ENCODE results near the gene CCNE1. TPM values are rescaled to one million over a fixed set of nuclear protein-coding genes. Genes with fewer than 3 reads are reported as not detected.
"Not testable (repeated sequence)": the region's sequence is repeated elsewhere in the genome, so short reads cannot be mapped to it uniquely, and the experiment has no call there.

Gene CCNE1
- total RNA-seq, 2 experiments from 2014 or later = 24.5 to 25.7 TPM

DNA sequence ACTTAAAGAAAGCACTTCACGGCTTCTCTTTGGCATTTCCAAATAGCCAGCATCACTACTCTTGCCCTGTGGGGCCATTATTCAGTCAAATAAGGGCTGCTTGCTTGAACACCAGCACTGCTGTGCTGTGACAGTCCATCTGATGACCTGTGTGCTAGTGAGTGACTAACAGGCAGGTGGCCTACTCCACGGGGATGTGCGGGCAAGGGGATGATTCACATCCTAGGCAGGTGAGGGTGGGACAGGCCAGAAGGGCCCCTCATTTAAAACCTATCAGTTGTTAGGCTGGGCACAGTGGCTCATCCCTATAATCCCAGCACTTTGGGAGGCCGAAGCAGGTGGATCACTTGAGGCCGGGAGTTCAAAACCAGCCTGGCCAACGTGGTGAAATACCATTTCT is 8.2 kb downstream of the CCNE1 start:
- no peak for DNase-seq
- intact Hi-C loops (cut with micrococcal nuclease) = no loop called here
- H3K27ac Mint-ChIP-seq = no peak overlapping the region
- H3K36me3 Mint-ChIP-seq (ENCODE audit: low read depth) = peaks cover 46% of the 10 kb centered on the region
- ChIA-PET POLR2A (interaction anchor here (1.0 kb wide), 1 partner anchor 16 kb away, joined by 5 read pairs; no protein-coding TSS in a partner anchor), CTCF (interaction anchor here (1.0 kb wide), 1 partner anchor 12 kb away, joined by 3 read pairs; no protein-coding TSS in a partner anchor)
- no peak for ATAC-seq
- TF ChIP-seq, protein P1, sequence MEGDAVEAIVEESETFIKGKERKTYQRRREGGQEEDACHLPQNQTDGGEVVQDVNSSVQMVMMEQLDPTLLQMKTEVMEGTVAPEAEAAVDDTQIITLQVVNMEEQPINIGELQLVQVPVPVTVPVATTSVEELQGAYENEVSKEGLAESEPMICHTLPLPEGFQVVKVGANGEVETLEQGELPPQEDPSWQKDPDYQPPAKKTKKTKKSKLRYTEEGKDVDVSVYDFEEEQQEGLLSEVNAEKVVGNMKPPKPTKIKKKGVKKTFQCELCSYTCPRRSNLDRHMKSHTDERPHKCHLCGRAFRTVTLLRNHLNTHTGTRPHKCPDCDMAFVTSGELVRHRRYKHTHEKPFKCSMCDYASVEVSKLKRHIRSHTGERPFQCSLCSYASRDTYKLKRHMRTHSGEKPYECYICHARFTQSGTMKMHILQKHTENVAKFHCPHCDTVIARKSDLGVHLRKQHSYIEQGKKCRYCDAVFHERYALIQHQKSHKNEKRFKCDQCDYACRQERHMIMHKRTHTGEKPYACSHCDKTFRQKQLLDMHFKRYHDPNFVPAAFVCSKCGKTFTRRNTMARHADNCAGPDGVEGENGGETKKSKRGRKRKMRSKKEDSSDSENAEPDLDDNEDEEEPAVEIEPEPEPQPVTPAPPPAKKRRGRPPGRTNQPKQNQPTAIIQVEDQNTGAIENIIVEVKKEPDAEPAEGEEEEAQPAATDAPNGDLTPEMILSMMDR (IDR thresholded peaks at IDR 0.05) = no peak
- H3K4me3 Mint-ChIP-seq = no peak overlapping the region
- peaks cover 8% of the 10 kb centered on the region for H3K4me1 Mint-ChIP-seq (ENCODE audit: low read depth)
- no peaks in the 10 kb centered on the region for H3K27me3 Mint-ChIP-seq
- no peaks in the 10 kb centered on the region for H3K9me3 Mint-ChIP-seq

DNA sequence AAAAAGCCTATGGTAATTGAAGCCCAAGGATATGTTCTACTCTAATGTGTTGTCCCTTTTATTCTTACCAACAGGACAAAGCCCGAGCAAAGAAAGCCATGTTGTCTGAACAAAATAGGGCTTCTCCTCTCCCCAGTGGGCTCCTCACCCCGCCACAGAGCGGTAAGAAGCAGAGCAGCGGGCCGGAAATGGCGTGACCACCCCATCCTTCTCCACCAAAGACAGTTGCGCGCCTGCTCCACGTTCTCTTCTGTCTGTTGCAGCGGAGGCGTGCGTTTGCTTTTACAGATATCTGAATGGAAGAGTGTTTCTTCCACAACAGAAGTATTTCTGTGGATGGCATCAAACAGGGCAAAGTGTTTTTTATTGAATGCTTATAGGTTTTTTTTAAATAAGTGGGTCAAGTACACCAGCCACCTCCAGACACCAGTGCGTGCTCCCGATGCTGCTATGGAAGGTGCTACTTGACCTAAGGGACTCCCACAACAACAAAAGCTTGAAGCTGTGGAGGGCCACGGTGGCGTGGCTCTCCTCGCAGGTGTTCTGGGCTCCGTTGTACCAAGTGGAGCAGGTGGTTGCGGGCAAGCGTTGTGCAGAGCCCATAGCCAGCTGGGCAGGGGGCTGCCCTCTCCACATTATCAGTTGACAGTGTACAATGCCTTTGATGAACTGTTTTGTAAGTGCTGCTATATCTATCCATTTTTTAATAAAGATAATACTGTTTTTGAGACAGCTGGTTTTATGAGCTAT is 12.0 kb downstream of the CCNE1 start:
- intact Hi-C loops (cut with micrococcal nuclease) = no loop called here
- ChIA-PET POLR2A (interaction anchor here (1.5 to 1.8 kb wide), 2 partner anchors 8 to 10 kb away, joined by 3 to 5 read pairs; no protein-coding TSS in a partner anchor), CTCF (no interaction called here)
- Mint-ChIP-seq H3K27ac (no peak overlapping the region), H3K27me3 (no peaks in the 10 kb centered on the region), H3K36me3 (ENCODE audit: low read depth) (peaks cover 37% of the 10 kb centered on the region), H3K9me3 (no peaks in the 10 kb centered on the region), H3K4me3 (no peak overlapping the region), H3K4me1 (ENCODE audit: low read depth) (peaks cover 4% of the 10 kb centered on the region)
- ATAC-seq = no peak
- DNase-seq = no peak
- TF ChIP-seq, protein P1 (IDR thresholded peaks at IDR 0.05) = no peak

DNA sequence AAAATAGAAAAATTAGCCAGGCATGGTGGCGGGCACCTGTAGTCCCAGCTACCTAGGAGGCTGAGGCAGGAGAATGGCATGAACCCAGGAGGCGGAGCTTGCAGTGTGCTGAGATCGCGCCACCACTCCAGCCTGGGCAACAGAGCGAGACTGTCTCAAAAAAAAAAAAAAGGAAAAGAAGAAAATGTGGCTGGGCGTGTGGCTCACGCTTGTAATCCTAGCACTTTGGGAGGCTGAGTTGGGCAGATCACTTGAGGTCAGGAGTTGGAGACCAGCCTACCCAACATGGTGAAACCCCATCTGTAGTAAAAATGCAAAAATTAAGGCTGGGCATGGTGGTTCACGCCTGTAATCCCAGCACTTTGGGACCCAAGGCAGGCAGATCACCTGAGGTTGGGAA is 13.5 kb downstream of the CCNE1 start:
- H3K4me1 Mint-ChIP-seq (ENCODE audit: low read depth); CTCF ChIA-PET; ATAC-seq; intact Hi-C loops (cut with micrococcal nuclease); H3K27me3 Mint-ChIP-seq; DNase-seq; H3K27ac Mint-ChIP-seq; H3K4me3 Mint-ChIP-seq; H3K9me3 Mint-ChIP-seq: not testable (repeated sequence)
- POLR2A ChIA-PET = interaction anchor here (0.6 to 1.5 kb wide), 3 partner anchors 9 to 197 kb away, joined by 3 read pairs; no protein-coding TSS in a partner anchor
- peaks cover 29% of the 10 kb centered on the region for H3K36me3 Mint-ChIP-seq (ENCODE audit: low read depth)

DNA sequence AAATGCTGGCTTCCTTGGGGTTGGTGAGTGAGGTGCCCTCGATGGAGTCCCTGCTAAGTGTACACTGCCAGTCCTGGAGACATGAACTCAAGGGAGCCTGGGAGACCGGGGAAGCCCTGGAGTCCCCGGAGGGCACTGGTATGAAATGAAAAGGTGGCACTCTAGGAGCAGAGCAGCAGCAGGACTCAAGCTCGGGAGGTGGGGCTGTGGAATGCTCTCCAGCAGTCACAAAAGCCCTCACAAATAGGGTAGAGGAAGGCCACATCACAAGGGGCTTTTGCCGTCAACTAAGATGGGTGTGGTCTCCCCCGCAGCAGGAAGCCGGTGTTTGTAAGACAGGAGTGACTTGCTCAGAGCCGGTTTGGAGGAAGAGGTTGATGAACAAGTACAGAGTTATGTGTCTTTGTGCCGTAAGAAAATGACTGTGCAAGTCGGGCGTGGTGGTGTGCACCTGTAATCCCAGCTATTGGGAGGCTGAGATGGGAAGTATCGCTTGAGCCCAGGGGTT is 19.3 kb downstream of the CCNE1 start:
- Mint-ChIP-seq H3K4me1 (ENCODE audit: low read depth) (peaks cover 44% of the 10 kb centered on the region), H3K9me3 (no peaks in the 10 kb centered on the region), H3K27ac (peak overlapping the region; percentile 88), H3K27me3 (no peaks in the 10 kb centered on the region), H3K36me3 (ENCODE audit: low read depth) (no peaks in the 10 kb centered on the region), H3K4me3 (peak overlapping the region; percentile 53)
- TF ChIP-seq, protein P1 (IDR thresholded peaks at IDR 0.05) = no peak
- POLR2A ChIA-PET = interaction anchor here (1.3 to 1.5 kb wide), 2 partner anchors 12 to 18 kb away, joined by 3 read pairs; no protein-coding TSS in a partner anchor
- DNase-seq = peak; percentile 78
- intact Hi-C loops (cut with micrococcal nuclease) = no loop called here
- CTCF ChIA-PET = interaction anchor here (1.1 to 2.3 kb wide), 2 partner anchors 14 to 115 kb away, joined by 3 to 6 read pairs; no protein-coding TSS in a partner anchor
- peak; percentile 96 for ATAC-seq

DNA sequence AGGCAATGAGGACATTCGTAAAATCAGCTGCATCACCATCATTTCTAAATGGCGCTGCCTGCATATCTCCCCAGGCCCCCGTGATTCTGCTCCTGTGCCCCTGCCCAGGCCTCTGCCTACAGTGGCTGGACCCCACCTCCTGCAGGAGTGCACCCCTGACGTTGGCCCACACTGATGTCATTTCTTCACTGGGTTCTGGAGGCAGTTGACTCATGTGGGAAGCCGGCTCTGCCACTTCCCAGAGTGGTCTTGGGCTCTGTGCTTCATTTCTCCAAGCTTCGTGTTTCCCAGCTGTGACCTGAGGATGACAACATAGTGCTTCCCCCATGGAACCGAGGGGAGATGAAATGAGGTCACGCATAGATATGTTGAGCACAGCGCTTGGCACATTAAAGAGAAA is 19.9 kb downstream of the CCNE1 start:
- H3K27ac Mint-ChIP-seq = peak overlapping the region; percentile 88
- POLR2A ChIA-PET = interaction anchor here (1.3 to 1.5 kb wide), 3 partner anchors 12 to 19 kb away, joined by 3 read pairs; no protein-coding TSS in a partner anchor
- no peaks in the 10 kb centered on the region for H3K36me3 Mint-ChIP-seq (ENCODE audit: low read depth)

More for the DNA sequence above, 19.9 kb downstream of the CCNE1 start:
- intact Hi-C loops (cut with micrococcal nuclease) = no loop called here
- no peak for ATAC-seq
- DNase-seq = no peak
- CTCF ChIA-PET = interaction anchor here (1.0 to 1.6 kb wide), 3 partner anchors 13 to 26 kb away, joined by 3 to 4 read pairs (median 3); no protein-coding TSS in a partner anchor
- Mint-ChIP-seq H3K27me3 (no peaks in the 10 kb centered on the region), H3K4me1 (ENCODE audit: low read depth) (peaks cover 49% of the 10 kb centered on the region), H3K9me3 (no peaks in the 10 kb centered on the region), H3K4me3 (peak overlapping the region; percentile 53)
- TF ChIP-seq, protein P1 (IDR thresholded peaks at IDR 0.05) = no peak

Data from activated CD8-positive, alpha-beta T cell treated with anti-CD3 and anti-CD28 coated beads for 36 hours (primary cell).